ENCODE measurements around the gene GLI3.

DNA sequence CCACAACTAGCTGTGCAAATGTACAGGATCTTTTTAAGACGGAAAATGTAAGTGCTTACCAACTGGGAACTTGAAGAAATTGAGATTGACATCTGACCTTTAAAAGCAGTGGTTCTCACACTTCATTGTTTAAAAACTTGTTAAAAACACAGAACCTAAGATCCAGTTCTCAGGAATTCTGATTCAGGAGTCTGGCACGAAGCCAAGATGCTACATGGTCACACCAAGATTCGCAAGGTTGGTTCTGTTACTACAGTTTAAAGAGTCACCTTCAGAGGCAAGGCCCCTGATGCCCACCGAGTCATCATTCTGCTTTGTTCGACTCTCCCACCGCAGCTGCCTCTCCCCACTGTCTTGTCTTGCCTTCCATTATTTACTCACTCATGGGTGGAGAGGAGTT, 113.3 kb downstream of the GLI3 start:
- TF ChIP-seq, protein P1, sequence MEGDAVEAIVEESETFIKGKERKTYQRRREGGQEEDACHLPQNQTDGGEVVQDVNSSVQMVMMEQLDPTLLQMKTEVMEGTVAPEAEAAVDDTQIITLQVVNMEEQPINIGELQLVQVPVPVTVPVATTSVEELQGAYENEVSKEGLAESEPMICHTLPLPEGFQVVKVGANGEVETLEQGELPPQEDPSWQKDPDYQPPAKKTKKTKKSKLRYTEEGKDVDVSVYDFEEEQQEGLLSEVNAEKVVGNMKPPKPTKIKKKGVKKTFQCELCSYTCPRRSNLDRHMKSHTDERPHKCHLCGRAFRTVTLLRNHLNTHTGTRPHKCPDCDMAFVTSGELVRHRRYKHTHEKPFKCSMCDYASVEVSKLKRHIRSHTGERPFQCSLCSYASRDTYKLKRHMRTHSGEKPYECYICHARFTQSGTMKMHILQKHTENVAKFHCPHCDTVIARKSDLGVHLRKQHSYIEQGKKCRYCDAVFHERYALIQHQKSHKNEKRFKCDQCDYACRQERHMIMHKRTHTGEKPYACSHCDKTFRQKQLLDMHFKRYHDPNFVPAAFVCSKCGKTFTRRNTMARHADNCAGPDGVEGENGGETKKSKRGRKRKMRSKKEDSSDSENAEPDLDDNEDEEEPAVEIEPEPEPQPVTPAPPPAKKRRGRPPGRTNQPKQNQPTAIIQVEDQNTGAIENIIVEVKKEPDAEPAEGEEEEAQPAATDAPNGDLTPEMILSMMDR (conservative IDR thresholded peaks at IDR 0.05; ENCODE audit: low read depth, low read length): no peak
- no peak for TF ChIP-seq RAD21 (IDR thresholded peaks at IDR 0.05; ENCODE audit: low read length)
- no peak for TF ChIP-seq POLR2A (IDR thresholded peaks at IDR 0.05; ENCODE audit: low read depth, low read length)
- TF ChIP-seq CHD1 (IDR thresholded peaks at IDR 0.05; ENCODE audit: low read depth, low read length): no peak

Measured in IMR-90 (cell line).